CD14-positive monocyte (primary cell): Measurements from ENCODE around the gene EDRF1. TPM values are rescaled to one million over a fixed set of nuclear protein-coding genes. Genes with fewer than 3 reads are reported as not detected.

Experiments
- DNase-seq, 3 donors: peaks; one replicate each; pipeline ENCODE4 v3.0.0-alpha.2; 2011 to 2022
- H2AFZ ChIP-seq: 2 replicates; pipeline ENCODE4 v1.6.0; 2012; ENCODE audit warnings: mild to moderate bottlenecking, low read depth, low read length, inconsistent platforms; ENCODE audit not compliant: insufficient read depth, poor library complexity, severe bottlenecking
- H3K27ac ChIP-seq, 2 donors: 1 replicate in 1 of 2; 2 replicates in 1 of 2; pipeline ENCODE4 v1.5.1; 2012 to 2013; ENCODE audit warnings: low read length in 2 of 2, control low read depth in 1 of 2, inconsistent platforms in 1 of 2, low read depth in 1 of 2, mild to moderate bottlenecking in 1 of 2
- H3K27me3 ChIP-seq, 2 donors: one replicate each; pipeline versions ENCODE4 v1.6.0 to v1.6.1; 2011 to 2013; ENCODE audit warnings: low read length in 2 of 2; ENCODE audit not compliant: control insufficient read depth in 2 of 2, insufficient read depth in 2 of 2
- H3K36me3 ChIP-seq, 2 donors: replicated peaks in 1 of 2; 1 replicate in 1 of 2; 2 replicates in 1 of 2; pipeline versions ENCODE4 v1.5.1 to v1.6.1; 2012 to 2013; ENCODE audit warnings: low read length in 2 of 2, control low read depth in 1 of 2, inconsistent platforms in 1 of 2, mild to moderate bottlenecking in 1 of 2; ENCODE audit not compliant: insufficient read depth in 2 of 2, control insufficient read depth in 1 of 2
- H3K4me1 ChIP-seq, 2 donors: 1 replicate in 1 of 2; 2 replicates in 1 of 2; pipeline versions ENCODE4 v1.5.1 to v1.6.1; 2012 to 2013; ENCODE audit warnings: low read length in 2 of 2, control low read depth in 1 of 2, inconsistent platforms in 1 of 2, mild to moderate bottlenecking in 1 of 2, moderate library complexity in 1 of 2; ENCODE audit not compliant: insufficient read depth in 2 of 2, control insufficient read depth in 1 of 2
- H3K4me2 ChIP-seq: replicated peaks from 2 replicates; pipeline ENCODE3; 2012; ENCODE audit warnings: low read length, moderate library complexity, mild to moderate bottlenecking; ENCODE audit not compliant: poor library complexity, severe bottlenecking; ENCODE audit errors: extremely low read depth
- H3K4me3 ChIP-seq, 3 experiments: fragments of 200-600 bp in 1 of 3; sonication (generic) in 1 of 3; replicated peaks in 1 of 3; 1 replicate in 2 of 3; 2 replicates in 1 of 3; pipeline ENCODE4 v1.5.1; 2011 to 2013; ENCODE audit warnings: low read length in 3 of 3, mild to moderate bottlenecking in 3 of 3, control low read depth in 2 of 3, low read depth in 2 of 3, inconsistent platforms in 1 of 3, moderate library complexity in 1 of 3
- H3K79me2 ChIP-seq: 2 replicates; pipeline ENCODE4 v1.6.0; 2012; ENCODE audit warnings: mild to moderate bottlenecking, control low read depth, inconsistent platforms, low read length, moderate library complexity; ENCODE audit not compliant: insufficient read depth
- H3K9ac ChIP-seq: 2 replicates; pipeline ENCODE4 v1.6.0; 2017; ENCODE audit warnings: low read length, mild to moderate bottlenecking; ENCODE audit not compliant: insufficient read depth, poor library complexity, severe bottlenecking
- H3K9me3 ChIP-seq, 2 donors: replicated peaks in 1 of 2; 1 replicate in 1 of 2; 2 replicates in 1 of 2; pipeline versions ENCODE4 v1.5.1 to v1.6.1; 2012 to 2013; ENCODE audit warnings: low read length in 2 of 2, control low read depth in 1 of 2; ENCODE audit not compliant: control insufficient read depth in 1 of 2, insufficient read depth in 1 of 2
- H4K20me1 ChIP-seq: 2 replicates; pipeline ENCODE4 v1.6.0; 2012; ENCODE audit warnings: mild to moderate bottlenecking, low read length, control low read depth, moderate library complexity; ENCODE audit not compliant: insufficient read depth
- H3K27ac Mint-ChIP-seq, 7 donors: one replicate each; pipeline ENCODE4 v1.8.0; 2020; ENCODE audit warnings: mild to moderate bottlenecking in 7 of 7, mixed read lengths in 7 of 7, moderate library complexity in 6 of 7, inconsistent platforms in 2 of 7
- H3K27me3 Mint-ChIP-seq, 3 donors: one replicate each; pipeline ENCODE4 v1.8.0; 2021 to 2022; ENCODE audit warnings: low read depth in 3 of 3, mild to moderate bottlenecking in 3 of 3, mixed read lengths in 3 of 3, moderate library complexity in 3 of 3, inconsistent platforms in 1 of 3
- H3K36me3 Mint-ChIP-seq, 2 donors: one replicate each; pipeline ENCODE4 v1.8.0; 2020; ENCODE audit warnings: mixed read lengths in 2 of 2, inconsistent platforms in 1 of 2, mild to moderate bottlenecking in 1 of 2
- H3K4me1 Mint-ChIP-seq: one replicate; pipeline ENCODE4 v1.8.0; 2020; ENCODE audit warnings: mild to moderate bottlenecking, mixed read lengths
- H3K4me3 Mint-ChIP-seq, 2 donors: one replicate each; pipeline ENCODE4 v1.8.0; 2020; ENCODE audit warnings: mild to moderate bottlenecking in 2 of 2, mixed read lengths in 2 of 2, moderate library complexity in 1 of 2
- H3K9me3 Mint-ChIP-seq, 7 donors: one replicate each; pipeline ENCODE4 v1.8.0; 2020 to 2022; ENCODE audit warnings: mixed read lengths in 7 of 7, mild to moderate bottlenecking in 6 of 7, moderate library complexity in 6 of 7, inconsistent platforms in 2 of 7
- WGBS: methylation state at CpG from one replicate; pipeline ENCODE4 v1.1.5; 2013; ENCODE audit warnings: missing lambda C conversion rate; ENCODE audit not compliant: insufficient coverage; 5-methylcytosine and 5-hydroxymethylcytosine counted together
- intact Hi-C, 2 donors: fragments of 100-400 bp; cut with micrococcal nuclease; formaldehyde crosslinking; loops; one replicate each; pipeline versions ENCODE4 v1.15.0 to v1.15.1; 2023
- polyA plus RNA-seq, 3 donors: library from polyadenylated mRNA; depleted of rRNA in 1 of 3; unstranded in 2 of 3; stranded (reverse) in 1 of 3; fragments of 300-500 nt in 2 of 3; fragments of >200 nt in 1 of 3; fragmentation: Illumina TruSeq in 2 of 3; gene quantifications; 1 replicate in 2 of 3; 2 replicates in 1 of 3; pipeline ENCODE4 v1.2.3, GENCODE V29; 2012 to 2021
- TF ChIP-seq, protein P1 (sequence below): fragments of 200-600 bp; IDR thresholded peaks from one replicate; pipeline ENCODE4 v1.8.0; 2022; ENCODE audit warnings: antibody characterized with exemption, mild to moderate bottlenecking

EDRF1 gene
- polyA plus RNA-seq, 3 donors, result 4.6 to 21.4 (median 5.3) TPM

DNA sequence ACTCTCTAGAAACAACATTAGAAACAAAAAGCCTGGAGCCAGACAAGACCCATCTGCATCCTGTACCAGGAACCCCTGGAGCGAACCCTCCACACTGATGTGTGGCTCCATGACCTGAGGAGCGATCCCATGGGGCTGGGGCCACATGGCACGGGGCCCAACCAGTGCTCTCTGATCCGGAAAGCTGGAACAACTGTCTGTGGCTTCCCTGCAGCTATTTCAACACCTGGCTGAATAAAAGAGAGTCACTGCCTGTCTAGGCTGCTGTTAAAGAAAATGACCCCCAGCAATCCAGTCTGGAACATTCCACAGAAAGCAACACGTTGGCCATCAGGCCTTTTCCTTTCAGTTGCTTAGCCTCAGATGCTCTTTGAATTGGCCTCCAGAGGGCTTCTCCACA lies 82.6 kb downstream of the EDRF1 start:
- Mint-ChIP-seq H3K27ac (no peak overlapping the region), H3K27me3 (peaks cover 0 to 2% (median 0%) of the 10 kb centered on the region in 3 donors)

DNA sequence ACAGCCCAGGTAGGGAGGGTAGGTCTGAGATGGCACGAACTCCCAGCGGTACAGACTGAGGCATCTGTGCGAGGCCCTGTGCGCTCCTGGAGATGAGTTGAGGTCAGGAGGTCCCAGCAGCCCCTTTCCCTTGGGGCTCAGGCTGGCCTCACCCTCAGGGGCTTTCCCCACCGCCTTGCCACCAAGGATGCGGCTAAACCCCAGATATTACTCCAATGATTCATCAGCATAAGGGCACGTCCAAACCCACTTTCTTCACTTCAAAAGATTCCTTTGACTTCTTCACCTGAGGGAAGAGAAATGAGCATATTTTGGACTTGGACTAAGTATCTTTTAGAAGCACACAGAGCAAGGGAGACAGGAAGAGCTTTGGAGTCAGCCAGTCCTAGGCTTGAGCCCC lies 83.2 kb downstream of the EDRF1 start:
- H3K4me3 Mint-ChIP-seq, result no peak overlapping the region
- no peak for DNase-seq
- Histone ChIP-seq H3K27me3 (no peaks in the 10 kb centered on the region), H3K9ac (no peak overlapping the region), H3K79me2 (no peaks in the 10 kb centered on the region), H3K4me2 (no peak overlapping the region), H2AFZ (no peak overlapping the region), H4K20me1 (no peaks in the 10 kb centered on the region), H3K4me1 (no peaks in the 10 kb centered on the region), H3K9me3 (no peaks in the 10 kb centered on the region), H3K4me3 (no peak overlapping the region), H3K27ac (no peak overlapping the region), H3K36me3 (peaks cover 36 to 88% of the 10 kb centered on the region in 2 donors)
- TF ChIP-seq, protein P1, sequence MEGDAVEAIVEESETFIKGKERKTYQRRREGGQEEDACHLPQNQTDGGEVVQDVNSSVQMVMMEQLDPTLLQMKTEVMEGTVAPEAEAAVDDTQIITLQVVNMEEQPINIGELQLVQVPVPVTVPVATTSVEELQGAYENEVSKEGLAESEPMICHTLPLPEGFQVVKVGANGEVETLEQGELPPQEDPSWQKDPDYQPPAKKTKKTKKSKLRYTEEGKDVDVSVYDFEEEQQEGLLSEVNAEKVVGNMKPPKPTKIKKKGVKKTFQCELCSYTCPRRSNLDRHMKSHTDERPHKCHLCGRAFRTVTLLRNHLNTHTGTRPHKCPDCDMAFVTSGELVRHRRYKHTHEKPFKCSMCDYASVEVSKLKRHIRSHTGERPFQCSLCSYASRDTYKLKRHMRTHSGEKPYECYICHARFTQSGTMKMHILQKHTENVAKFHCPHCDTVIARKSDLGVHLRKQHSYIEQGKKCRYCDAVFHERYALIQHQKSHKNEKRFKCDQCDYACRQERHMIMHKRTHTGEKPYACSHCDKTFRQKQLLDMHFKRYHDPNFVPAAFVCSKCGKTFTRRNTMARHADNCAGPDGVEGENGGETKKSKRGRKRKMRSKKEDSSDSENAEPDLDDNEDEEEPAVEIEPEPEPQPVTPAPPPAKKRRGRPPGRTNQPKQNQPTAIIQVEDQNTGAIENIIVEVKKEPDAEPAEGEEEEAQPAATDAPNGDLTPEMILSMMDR, result no peak
- H3K4me1 Mint-ChIP-seq, result no peaks in the 10 kb centered on the region
- peaks cover 44 to 62% of the 10 kb centered on the region in 2 donors for H3K36me3 Mint-ChIP-seq
- WGBS, result 100% methylated on average over 2 of the region's 7 CpGs
- H3K27ac Mint-ChIP-seq, result peak overlapping the region in 1 of 7 donors; percentile 41
- no peaks in the 10 kb centered on the region for H3K9me3 Mint-ChIP-seq
- intact Hi-C loops, result no loop called here
- H3K27me3 Mint-ChIP-seq, result peaks cover 0 to 2% (median 0%) of the 10 kb centered on the region in 3 donors

More for the DNA sequence above, 82.6 kb downstream of the EDRF1 start:
- intact Hi-C loops, result no loop called here
- no peak for DNase-seq
- Histone ChIP-seq H3K36me3 (peaks cover 33 to 87% of the 10 kb centered on the region in 2 donors), H3K4me3 (no peak overlapping the region), H2AFZ (no peak overlapping the region), H3K27me3 (no peaks in the 10 kb centered on the region), H3K4me2 (no peak overlapping the region), H3K27ac (no peak overlapping the region), H3K9ac (no peak overlapping the region), H3K9me3 (no peaks in the 10 kb centered on the region), H3K79me2 (no peaks in the 10 kb centered on the region), H4K20me1 (no peaks in the 10 kb centered on the region), H3K4me1 (no peaks in the 10 kb centered on the region)
- Mint-ChIP-seq H3K4me3 (no peak overlapping the region), H3K9me3 (no peaks in the 10 kb centered on the region), H3K4me1 (no peaks in the 10 kb centered on the region), H3K36me3 (peaks cover 46 to 60% of the 10 kb centered on the region in 2 donors)
- TF ChIP-seq, protein P1, result no peak
- WGBS, result 100% methylated on average over 5 of the region's 5 CpGs
